ENCODE data around the gene IFNA1. TPM values are rescaled to one million over a fixed set of nuclear protein-coding genes. Genes with fewer than 3 reads are reported as not detected.

IFNA1 gene
- total RNA-seq (2014; rRNA removed; shearing (Covaris generic)) (not detected in 2 replicates), polyA plus RNA-seq (2016; fragmentation: Nextera tagmentation; extraction: Ambion mirVana) (not detected in 2 replicates)
- long read RNA-seq = 0 reads

GRCh38 chr9:21440139-21440538, at the start of gene IFNA1:
Gene IFNA1 (plus strand): TSS chr9:21440439. CDS start chr9:21440508, 69 bp downstream.
- DNase-seq (ENCODE audit: low spot score) = no peak
- H2AFZ ChIP-seq = no peak within 1 kb of the TSS

More at GRCh38 chr9:21440139-21440538, at the start of gene IFNA1:
- no peak within 1 kb of the TSS for H3K27ac Mint-ChIP-seq
- Histone ChIP-seq H3K4me3 (no peak within 1 kb of the TSS), H3K4me1 (ENCODE audit: insufficient read depth) (no peaks in the 10 kb centered on the region), H3K27ac (ENCODE audit: low read depth) (no peak within 1 kb of the TSS), H3K4me2 (no peak within 1 kb of the TSS), H4K20me1 (replicated peaks; ENCODE audit: insufficient read depth) (no peaks in the 10 kb centered on the region), H3K79me2 (replicated peaks; ENCODE audit: insufficient read depth) (no peaks in the 10 kb centered on the region), H3F3A (replicated peaks; ENCODE audit: low read depth) (no peaks in the 10 kb centered on the region), H3K36me3 (ENCODE audit: insufficient read depth) (no peaks in the 10 kb centered on the region), H3K9me2 (ENCODE audit: insufficient read depth) (peaks cover 4% of the 10 kb centered on the region; the same call in 1 of the 2 replicates), H3K27me3 (ENCODE audit: insufficient read depth) (no peaks in the 10 kb centered on the region)
- H3K27me3 Mint-ChIP-seq (ENCODE audit: insufficient read depth, low read depth, poor library complexity) = no peaks in the 10 kb centered on the region
- no peak within 1 kb of the TSS for H3K4me3 Mint-ChIP-seq
- no peaks in the 10 kb centered on the region for H3K9me3 Mint-ChIP-seq
- no peaks in the 10 kb centered on the region; the same call in 2 of the 3 replicates for H3K4me1 Mint-ChIP-seq
- TF ChIP-seq POLR2AphosphoS5 (IDR thresholded peaks at IDR 0.05; ENCODE audit: low read depth) = no peak
- TF ChIP-seq JUNB (IDR thresholded peaks at IDR 0.05; ENCODE audit: unreplicated experiment) = no peak
- no peak for TF ChIP-seq ZNF331 (CRISPR knock-in tag; IDR thresholded peaks at IDR 0.05; ENCODE audit: low read depth)
- TF ChIP-seq STAT1 (IDR thresholded peaks at IDR 0.05; ENCODE audit: unreplicated experiment) = no peak
- TF ChIP-seq, protein P1, sequence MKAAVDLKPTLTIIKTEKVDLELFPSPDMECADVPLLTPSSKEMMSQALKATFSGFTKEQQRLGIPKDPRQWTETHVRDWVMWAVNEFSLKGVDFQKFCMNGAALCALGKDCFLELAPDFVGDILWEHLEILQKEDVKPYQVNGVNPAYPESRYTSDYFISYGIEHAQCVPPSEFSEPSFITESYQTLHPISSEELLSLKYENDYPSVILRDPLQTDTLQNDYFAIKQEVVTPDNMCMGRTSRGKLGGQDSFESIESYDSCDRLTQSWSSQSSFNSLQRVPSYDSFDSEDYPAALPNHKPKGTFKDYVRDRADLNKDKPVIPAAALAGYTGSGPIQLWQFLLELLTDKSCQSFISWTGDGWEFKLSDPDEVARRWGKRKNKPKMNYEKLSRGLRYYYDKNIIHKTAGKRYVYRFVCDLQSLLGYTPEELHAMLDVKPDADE (IDR thresholded peaks at IDR 0.05) = no peak
- no peak for TF ChIP-seq NANOG (IDR thresholded peaks at IDR 0.05; ENCODE audit: borderline replicate concordance)
- TF ChIP-seq EZH2 (IDR thresholded peaks at IDR 0.05; ENCODE audit: low read depth, unreplicated experiment) = no peak
- no peak for TF ChIP-seq ZNF462 (CRISPR knock-in tag; IDR thresholded peaks at IDR 0.05)
- TF ChIP-seq ZNF114 (CRISPR knock-in tag; IDR thresholded peaks at IDR 0.05) = no peak
- no peak for TF ChIP-seq EZH2phosphoT487 (IDR thresholded peaks at IDR 0.05; ENCODE audit: unreplicated experiment)
- TF ChIP-seq CTCF (conservative IDR thresholded peaks at IDR 0.05; ENCODE audit: low read depth in 2 of 2) = no peak
- TF ChIP-seq, protein P2, sequence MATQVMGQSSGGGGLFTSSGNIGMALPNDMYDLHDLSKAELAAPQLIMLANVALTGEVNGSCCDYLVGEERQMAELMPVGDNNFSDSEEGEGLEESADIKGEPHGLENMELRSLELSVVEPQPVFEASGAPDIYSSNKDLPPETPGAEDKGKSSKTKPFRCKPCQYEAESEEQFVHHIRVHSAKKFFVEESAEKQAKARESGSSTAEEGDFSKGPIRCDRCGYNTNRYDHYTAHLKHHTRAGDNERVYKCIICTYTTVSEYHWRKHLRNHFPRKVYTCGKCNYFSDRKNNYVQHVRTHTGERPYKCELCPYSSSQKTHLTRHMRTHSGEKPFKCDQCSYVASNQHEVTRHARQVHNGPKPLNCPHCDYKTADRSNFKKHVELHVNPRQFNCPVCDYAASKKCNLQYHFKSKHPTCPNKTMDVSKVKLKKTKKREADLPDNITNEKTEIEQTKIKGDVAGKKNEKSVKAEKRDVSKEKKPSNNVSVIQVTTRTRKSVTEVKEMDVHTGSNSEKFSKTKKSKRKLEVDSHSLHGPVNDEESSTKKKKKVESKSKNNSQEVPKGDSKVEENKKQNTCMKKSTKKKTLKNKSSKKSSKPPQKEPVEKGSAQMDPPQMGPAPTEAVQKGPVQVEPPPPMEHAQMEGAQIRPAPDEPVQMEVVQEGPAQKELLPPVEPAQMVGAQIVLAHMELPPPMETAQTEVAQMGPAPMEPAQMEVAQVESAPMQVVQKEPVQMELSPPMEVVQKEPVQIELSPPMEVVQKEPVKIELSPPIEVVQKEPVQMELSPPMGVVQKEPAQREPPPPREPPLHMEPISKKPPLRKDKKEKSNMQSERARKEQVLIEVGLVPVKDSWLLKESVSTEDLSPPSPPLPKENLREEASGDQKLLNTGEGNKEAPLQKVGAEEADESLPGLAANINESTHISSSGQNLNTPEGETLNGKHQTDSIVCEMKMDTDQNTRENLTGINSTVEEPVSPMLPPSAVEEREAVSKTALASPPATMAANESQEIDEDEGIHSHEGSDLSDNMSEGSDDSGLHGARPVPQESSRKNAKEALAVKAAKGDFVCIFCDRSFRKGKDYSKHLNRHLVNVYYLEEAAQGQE (IDR thresholded peaks at IDR 0.05; ENCODE audit: unreplicated experiment) = no peak
- TF ChIP-seq CREB1 (CRISPR knock-in tag; IDR thresholded peaks at IDR 0.05; ENCODE audit: low read depth) = no peak
- H3K36me3 Mint-ChIP-seq (ENCODE audit: low read depth) = no peaks in the 10 kb centered on the region
- ATAC-seq = no peak

Measured in GM23338 (cell line).